Spleen (tissue), 7 donors: Measurements from ENCODE around the gene ABCC5.

Source experiments
- POLR2A ChIP-seq, 3 donors: fragments of 450-650 bp; IDR thresholded peaks; one replicate each; pipeline ENCODE4 v1.5.1; 2017; ENCODE audit warnings: antibody characterized with exemption in 3 of 3, mild to moderate bottlenecking in 1 of 3
- TF ChIP-seq, protein P1 (sequence below), 11 experiments: fragments of 200-600 bp in 7 of 11; fragments of 450-650 bp in 4 of 11; sonication (generic) in 4 of 11; IDR thresholded peaks in 8 of 11; conservative IDR thresholded peaks in 3 of 11; 1 replicate in 7 of 11; 2 replicates in 4 of 11; pipeline versions ENCODE4 v1.4.0 to v1.8.0; 2016 to 2021; ENCODE audit warnings: antibody characterized with exemption in 11 of 11, inconsistent platforms in 4 of 11, mild to moderate bottlenecking in 1 of 11
- donor health status: DM: no; HTN: no; CAD: no; lungs with moderate emphysema.
- donor health status: DM: no; HTN: no; CAD: no.
- donor health status: DM: no; HTN: no; CAD: no.

- no peak for TF ChIP-seq POLR2A (IDR thresholded peaks at IDR 0.05)
- TF ChIP-seq, protein P1, sequence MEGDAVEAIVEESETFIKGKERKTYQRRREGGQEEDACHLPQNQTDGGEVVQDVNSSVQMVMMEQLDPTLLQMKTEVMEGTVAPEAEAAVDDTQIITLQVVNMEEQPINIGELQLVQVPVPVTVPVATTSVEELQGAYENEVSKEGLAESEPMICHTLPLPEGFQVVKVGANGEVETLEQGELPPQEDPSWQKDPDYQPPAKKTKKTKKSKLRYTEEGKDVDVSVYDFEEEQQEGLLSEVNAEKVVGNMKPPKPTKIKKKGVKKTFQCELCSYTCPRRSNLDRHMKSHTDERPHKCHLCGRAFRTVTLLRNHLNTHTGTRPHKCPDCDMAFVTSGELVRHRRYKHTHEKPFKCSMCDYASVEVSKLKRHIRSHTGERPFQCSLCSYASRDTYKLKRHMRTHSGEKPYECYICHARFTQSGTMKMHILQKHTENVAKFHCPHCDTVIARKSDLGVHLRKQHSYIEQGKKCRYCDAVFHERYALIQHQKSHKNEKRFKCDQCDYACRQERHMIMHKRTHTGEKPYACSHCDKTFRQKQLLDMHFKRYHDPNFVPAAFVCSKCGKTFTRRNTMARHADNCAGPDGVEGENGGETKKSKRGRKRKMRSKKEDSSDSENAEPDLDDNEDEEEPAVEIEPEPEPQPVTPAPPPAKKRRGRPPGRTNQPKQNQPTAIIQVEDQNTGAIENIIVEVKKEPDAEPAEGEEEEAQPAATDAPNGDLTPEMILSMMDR (IDR thresholded peaks at IDR 0.05 in 8 of 11, conservative IDR thresholded peaks at IDR 0.05 in 3 of 11) = no peak
Measured at GRCh38 chr3:183917776-183918175, 99.9 kb downstream of the ABCC5 start.
